Omental fat pad (tissue), 4 donors: ENCODE measurements around the gene AOC1. TPM values are rescaled to one million over a fixed set of nuclear protein-coding genes. Genes with fewer than 3 reads are reported as not detected.
A peak's percentile ranks its signal among the peaks of the same experiment; 100 is the strongest.

Experiments
- ATAC-seq: fragments of 150-250 bp; one replicate; pipeline ENCODE4 v1.9.1; 2016; ENCODE audit warnings: mild to moderate bottlenecking, moderate library complexity; ENCODE audit not compliant: low FRiP score
- DNase-seq: peaks from one replicate; pipeline ENCODE4 v3.0.0-alpha.2; 2019; ENCODE audit warnings: low spot score
- total RNA-seq, 4 donors: library from RNA; depleted of rRNA; stranded (reverse); fragments of >200 nt; gene quantifications; one replicate each; pipeline ENCODE4 v1.1.0, GENCODE V29; 2016
- TF ChIP-seq, protein P1 (sequence below), 3 donors: fragments of 450-650 bp; IDR thresholded peaks; one replicate each; pipeline ENCODE4 v1.5.1; 2016 to 2017; ENCODE audit warnings: antibody characterized with exemption in 3 of 3, mild to moderate bottlenecking in 3 of 3, moderate library complexity in 2 of 3

The AOC1 gene
- total RNA-seq, 4 donors from 2014 or later = not detected

DNA sequence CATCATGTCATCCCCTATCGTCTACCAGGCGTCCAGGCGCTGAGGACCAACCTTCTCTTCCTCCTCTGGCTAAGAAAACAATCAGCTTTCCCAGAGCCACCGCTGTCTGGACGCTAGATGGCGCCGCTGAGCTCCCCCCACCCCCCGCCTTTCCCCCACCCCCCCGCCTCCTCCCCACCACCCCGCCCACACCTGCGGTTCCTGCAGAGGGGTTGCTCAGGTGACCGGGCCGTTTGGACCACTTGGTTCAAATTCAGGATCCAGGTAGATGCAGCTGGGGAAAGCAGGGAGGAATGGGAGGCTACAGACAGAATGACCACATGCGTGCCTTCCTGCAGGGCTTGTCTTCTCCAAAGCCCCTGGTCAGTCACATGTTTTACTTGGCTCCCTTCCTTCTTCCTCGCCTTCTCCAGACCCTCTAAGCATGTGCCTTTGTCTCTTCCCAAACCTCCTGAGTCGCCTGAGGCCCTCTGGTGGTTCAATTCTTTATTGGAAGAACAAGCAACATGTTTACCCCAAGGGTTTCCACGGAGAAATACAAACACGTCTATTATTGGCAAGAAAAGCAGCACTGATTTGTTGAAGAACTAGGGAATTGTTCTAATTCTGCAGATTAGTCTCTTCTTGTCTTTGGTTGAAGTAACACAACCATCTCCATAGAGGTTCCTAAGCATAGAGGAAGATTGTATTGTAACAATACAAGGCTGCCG lies 24.7 kb downstream of the AOC1 start:
- no peak for DNase-seq
- TF ChIP-seq, protein P1, sequence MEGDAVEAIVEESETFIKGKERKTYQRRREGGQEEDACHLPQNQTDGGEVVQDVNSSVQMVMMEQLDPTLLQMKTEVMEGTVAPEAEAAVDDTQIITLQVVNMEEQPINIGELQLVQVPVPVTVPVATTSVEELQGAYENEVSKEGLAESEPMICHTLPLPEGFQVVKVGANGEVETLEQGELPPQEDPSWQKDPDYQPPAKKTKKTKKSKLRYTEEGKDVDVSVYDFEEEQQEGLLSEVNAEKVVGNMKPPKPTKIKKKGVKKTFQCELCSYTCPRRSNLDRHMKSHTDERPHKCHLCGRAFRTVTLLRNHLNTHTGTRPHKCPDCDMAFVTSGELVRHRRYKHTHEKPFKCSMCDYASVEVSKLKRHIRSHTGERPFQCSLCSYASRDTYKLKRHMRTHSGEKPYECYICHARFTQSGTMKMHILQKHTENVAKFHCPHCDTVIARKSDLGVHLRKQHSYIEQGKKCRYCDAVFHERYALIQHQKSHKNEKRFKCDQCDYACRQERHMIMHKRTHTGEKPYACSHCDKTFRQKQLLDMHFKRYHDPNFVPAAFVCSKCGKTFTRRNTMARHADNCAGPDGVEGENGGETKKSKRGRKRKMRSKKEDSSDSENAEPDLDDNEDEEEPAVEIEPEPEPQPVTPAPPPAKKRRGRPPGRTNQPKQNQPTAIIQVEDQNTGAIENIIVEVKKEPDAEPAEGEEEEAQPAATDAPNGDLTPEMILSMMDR (IDR thresholded peaks at IDR 0.05) = no peak
- ATAC-seq = peak; percentile 87

DNA sequence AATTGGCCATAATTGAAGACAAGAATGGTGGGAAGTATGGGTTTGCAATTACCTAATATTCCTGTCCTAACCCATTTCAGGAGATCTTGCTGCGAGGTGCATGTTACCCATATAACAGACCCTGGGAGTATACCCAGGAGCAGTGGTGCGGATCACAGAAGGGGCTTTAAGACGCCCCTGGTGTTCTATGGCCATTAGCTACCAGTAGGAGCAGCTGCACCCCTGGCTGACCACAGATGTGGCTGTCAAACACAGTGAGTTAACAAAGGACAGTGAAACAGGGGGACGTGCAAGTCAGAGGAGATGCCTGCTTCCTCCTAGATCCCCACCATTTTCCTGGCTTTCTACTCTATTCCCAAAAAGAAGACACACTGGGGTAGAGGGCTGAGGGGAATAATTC lies 25.2 kb downstream of the AOC1 start:
- DNase-seq (no peak), ATAC-seq (no peak)
- TF ChIP-seq, protein P1 (IDR thresholded peaks at IDR 0.05) = no peak

DNA sequence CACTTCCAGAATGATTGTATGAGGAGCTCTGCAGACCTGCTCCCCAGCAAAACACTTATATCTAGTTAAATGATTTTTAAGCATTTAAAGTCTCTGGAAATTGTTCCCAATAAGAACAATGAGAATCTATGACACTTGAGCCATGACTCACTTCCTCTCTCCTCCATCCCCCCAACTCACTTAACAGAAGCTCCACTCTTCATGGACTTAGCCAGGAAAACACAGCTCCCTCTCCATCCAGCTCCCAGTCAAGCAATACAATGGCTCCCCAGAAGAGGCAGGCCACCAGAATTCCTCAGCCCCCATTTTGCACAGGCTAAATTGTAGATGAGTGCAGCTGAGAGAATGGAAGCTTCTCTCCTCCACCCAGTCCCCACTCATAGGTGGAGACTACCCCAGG lies 27.0 kb downstream of the AOC1 start:
- TF ChIP-seq, protein P1 (IDR thresholded peaks at IDR 0.05) = no peak
- DNase-seq (no peak), ATAC-seq (no peak)

DNA sequence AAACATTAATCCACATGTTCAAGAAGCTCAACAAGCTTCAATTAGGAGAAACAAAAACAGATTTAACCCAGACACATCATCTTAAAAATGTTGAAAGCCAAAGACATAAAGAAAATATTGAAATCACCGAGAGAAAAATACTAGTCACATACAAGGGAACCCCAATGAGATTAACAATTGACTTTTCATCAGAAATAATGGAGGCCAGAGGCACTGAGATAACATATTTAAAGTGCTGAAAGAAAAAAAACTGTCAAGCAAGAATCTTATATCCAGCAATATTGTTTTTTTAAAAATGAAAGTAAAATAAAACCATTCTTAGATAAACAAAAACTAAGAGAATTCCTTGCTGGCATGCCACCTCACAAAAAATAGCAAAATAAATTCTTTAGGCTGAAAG lies 28.9 kb downstream of the AOC1 start:
- no peak for DNase-seq
- ATAC-seq = no peak
- TF ChIP-seq, protein P1 (IDR thresholded peaks at IDR 0.05) = no peak

DNA sequence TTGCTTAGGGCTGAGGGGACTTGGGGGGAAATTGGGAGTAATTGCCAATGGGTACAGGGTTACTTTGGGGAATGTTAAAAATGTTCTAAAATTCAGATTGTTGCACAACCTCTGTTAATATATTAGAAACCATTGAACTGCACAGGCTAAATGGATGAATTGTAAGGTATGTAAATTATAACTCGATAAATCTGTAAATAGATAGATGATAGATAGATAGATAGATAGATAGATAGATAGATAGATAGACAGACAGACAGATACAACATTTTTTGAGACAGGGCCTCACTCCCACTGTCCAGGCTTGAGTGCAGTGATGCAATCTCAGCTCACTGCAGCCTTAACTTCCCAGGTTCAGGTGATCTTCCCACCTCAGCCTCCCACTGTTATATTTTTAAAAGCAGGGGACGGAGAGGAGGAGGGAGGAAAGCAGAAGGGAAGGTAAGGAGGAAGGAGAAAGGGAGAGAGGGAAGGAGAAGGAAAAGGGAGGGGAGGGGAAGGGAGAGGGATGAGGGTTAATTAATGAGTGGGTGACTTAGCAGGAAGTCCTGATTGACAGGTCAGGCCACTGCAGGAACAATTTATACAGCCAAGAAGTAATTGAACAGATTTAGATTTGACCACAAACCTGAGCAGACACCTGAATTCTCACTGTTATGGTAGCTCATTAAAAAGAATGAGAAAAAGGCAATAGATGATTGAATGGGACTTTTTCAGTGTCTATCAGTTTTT lies 38.7 kb downstream of the AOC1 start:
- TF ChIP-seq, protein P1 (IDR thresholded peaks at IDR 0.05) = no peak
- ATAC-seq (no peak), DNase-seq (no peak)

DNA sequence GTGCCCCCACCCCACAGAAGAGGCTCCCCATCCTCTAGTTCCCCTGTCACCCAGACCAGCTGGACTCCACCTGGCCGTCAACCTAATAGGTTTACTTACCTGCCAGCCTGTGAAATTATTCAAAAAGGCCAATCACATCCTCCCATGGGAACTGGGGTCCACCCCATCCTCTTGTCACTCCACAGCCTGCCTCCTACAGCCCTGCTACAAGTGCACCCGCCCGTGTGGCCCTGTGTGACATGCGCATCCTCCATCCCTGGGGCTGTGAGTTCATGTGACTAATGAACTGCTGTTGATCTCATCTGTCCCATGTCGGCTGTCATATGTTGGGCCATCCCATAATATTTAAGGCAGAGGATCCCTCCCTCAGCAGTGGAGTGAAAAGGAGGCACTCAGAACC lies 39.4 kb downstream of the AOC1 start:
- DNase-seq (no peak), ATAC-seq (no peak)
- TF ChIP-seq, protein P1 (IDR thresholded peaks at IDR 0.05) = no peak

DNA sequence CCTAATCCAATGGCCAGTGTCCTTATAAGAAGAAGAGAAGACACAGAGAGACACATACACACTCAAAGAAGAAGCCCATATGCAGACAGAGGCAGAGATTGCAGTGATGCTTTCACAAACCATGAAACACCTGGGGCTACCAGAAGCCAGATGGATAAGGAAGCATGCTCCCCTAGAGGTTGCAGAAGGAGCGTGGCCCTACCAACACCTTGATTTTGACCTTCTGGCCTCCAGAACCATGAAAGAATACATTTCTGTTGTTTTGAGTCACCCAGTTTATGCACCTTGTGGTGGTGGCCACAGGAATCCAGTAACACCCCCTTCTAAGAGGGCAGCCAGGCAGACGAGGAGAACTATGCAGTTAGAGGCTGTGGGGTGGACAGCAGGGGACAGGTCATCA lies 43.5 kb downstream of the AOC1 start:
- no peak for ATAC-seq
- DNase-seq = no peak
- TF ChIP-seq, protein P1 (IDR thresholded peaks at IDR 0.05) = no peak
